Measurements from ENCODE around the gene GNB1.

DNA sequence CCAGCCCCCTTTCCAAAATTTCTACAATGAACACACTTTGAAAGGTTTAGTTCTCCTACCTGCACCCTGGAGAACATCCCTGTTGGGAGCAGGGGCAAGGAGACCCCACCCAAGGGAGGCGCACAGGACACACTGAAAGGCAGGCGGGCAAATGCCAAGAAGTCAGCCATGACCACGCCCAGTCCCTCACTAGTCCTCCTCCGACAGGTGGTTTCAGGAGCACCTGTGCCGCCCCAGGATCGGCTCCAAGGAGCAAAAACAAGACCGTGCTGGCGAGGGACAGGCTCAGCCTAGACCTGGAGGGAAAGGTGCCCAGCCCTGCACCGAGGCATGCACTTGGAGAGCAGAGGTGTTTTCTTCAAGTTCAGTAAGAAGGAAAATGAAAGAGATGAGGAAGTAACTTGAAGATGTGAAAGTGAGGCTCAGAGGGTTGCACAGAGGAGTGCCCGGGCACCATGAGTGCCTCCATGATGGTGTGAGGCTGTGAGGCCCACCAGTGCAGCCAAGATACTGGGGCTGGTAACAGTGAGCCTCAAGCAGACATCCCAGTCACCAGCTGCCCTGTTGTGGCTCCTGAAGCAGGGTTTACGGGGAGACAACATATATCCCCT is 93.1 kb downstream of the GNB1 start:
- TF ChIP-seq POLR2A (IDR thresholded peaks at IDR 0.05; ENCODE audit: low read length) (no peak), GATA1 (IDR thresholded peaks at IDR 0.05; ENCODE audit: low read depth, low read length) (no peak)

Measured in erythroblast (primary cell).